A673 (cell line): ENCODE results near the gene ABCB9.

Experiments used
- EZH2 ChIP-seq: fragments of 200-600 bp; sonication (generic); IDR thresholded peaks from 2 replicates; pipeline ENCODE4 v1.6.1; 2017; ENCODE audit warnings: borderline replicate concordance, low read depth, mild to moderate bottlenecking, mixed read lengths, antibody characterized with exemption, low read length; ENCODE audit not compliant: poor library complexity, severe bottlenecking
- TF ChIP-seq, protein P1 (sequence below): fragments of 300-800, 200-600 bp; sonication (generic); conservative IDR thresholded peaks from 2 replicates; pipeline ENCODE4 v1.5.1; 2017; ENCODE audit warnings: low read depth, mild to moderate bottlenecking, antibody characterized with exemption, low read length, moderate library complexity, mixed read lengths

DNA sequence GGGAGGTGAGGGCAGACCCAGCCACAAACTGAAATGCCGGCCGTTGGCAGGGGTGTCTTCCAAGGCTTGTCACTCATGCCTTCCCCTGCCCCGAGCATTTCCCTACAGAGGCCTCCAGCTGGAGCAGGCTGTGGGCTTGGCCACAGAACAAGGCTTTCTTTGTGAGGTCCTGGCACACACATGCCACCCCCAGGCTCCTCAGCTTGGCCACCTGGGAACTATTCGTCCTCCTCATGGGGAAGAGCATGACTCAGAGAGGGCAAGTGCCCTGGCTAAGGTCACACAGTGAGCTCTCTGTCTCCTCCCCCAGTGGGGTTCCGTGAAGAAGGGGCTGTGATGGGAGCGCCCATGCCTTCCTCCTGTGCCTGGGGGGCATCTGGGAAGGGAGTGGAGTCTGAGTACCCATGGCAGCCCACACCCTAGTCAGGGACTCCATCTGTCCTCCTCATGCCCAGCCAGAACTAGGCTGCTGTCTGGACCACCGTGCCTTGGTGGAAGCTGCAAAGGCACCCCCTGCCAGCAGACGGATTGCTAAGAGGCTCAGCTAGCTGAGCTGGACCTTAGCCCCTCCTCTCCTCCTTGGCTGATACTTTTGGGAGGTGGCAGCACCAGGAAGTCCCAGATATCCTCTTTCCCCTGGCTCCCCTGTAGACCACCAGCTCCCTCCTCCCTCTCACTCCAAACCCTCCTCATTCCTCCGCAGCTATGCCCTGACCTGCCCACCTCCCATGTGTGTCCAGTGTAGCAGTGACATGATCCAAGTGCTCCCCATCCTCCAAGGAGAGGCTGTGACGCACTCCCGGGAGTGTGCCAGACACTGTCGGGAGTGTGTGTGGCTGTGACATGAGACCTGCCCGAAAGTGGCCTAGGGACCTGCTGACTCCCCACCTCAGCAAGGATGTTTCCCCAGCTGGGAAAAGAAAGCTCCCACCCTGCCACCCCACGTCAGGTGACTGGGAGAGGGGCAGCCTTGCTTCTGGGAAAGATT lies 21.4 kb downstream of the ABCB9 start:
- TF ChIP-seq, protein P1, sequence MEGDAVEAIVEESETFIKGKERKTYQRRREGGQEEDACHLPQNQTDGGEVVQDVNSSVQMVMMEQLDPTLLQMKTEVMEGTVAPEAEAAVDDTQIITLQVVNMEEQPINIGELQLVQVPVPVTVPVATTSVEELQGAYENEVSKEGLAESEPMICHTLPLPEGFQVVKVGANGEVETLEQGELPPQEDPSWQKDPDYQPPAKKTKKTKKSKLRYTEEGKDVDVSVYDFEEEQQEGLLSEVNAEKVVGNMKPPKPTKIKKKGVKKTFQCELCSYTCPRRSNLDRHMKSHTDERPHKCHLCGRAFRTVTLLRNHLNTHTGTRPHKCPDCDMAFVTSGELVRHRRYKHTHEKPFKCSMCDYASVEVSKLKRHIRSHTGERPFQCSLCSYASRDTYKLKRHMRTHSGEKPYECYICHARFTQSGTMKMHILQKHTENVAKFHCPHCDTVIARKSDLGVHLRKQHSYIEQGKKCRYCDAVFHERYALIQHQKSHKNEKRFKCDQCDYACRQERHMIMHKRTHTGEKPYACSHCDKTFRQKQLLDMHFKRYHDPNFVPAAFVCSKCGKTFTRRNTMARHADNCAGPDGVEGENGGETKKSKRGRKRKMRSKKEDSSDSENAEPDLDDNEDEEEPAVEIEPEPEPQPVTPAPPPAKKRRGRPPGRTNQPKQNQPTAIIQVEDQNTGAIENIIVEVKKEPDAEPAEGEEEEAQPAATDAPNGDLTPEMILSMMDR, result no peak
- no peak for TF ChIP-seq EZH2
